RWPE2 (cell line): ENCODE results near the gene NELFB.

Source experiments
- ATAC-seq: fragments of 200-7000 bp; cut with Tn5 transposase; 3 replicates; pipeline ENCODE4 v1.9.1; 2021; ENCODE audit warnings: low read depth
- DNase-seq: peaks from one replicate; pipeline ENCODE4 v3.0.0-alpha.2; 2020; ENCODE audit warnings: low spot score
- H3K27ac ChIP-seq: fragments of 450-650 bp; 2 replicates; pipeline ENCODE4 v1.5.1; 2017; ENCODE audit warnings: mild to moderate bottlenecking; ENCODE audit not compliant: poor library complexity, severe bottlenecking
- H3K27me3 ChIP-seq: fragments of 250-450 bp; sonication (Bioruptor Pico); 2 replicates; pipeline ENCODE4 v1.5.1; 2021; ENCODE audit warnings: mild to moderate bottlenecking, moderate library complexity; ENCODE audit not compliant: insufficient read depth, poor library complexity, severe bottlenecking
- H3K36me3 ChIP-seq: fragments of 250-450 bp; sonication (Bioruptor Pico); 2 replicates; pipeline ENCODE4 v1.5.1; 2020; ENCODE audit warnings: low read depth, mild to moderate bottlenecking, moderate library complexity
- H3K4me1 ChIP-seq: fragments of 250-450 bp; sonication (Bioruptor Pico); 2 replicates; pipeline ENCODE4 v1.5.1; 2021; ENCODE audit warnings: mild to moderate bottlenecking, moderate library complexity; ENCODE audit not compliant: insufficient read depth, poor library complexity, severe bottlenecking
- H3K4me3 ChIP-seq: fragments of 250-450 bp; sonication (Bioruptor Pico); 2 replicates; pipeline ENCODE4 v1.5.1; 2021; ENCODE audit warnings: mild to moderate bottlenecking, moderate library complexity; ENCODE audit not compliant: severe bottlenecking
- H3K9me3 ChIP-seq: fragments of 250-450 bp; sonication (Bioruptor Pico); 2 replicates; pipeline ENCODE4 v1.5.1; 2021; ENCODE audit warnings: mild to moderate bottlenecking, moderate library complexity; ENCODE audit not compliant: severe bottlenecking
- CTCF ChIP-seq: fragments of 450-650 bp; IDR thresholded peaks from one replicate; pipeline ENCODE4 v1.5.1; 2017; ENCODE audit warnings: mild to moderate bottlenecking, moderate library complexity; ENCODE audit not compliant: poor library complexity, severe bottlenecking

Gene NELFB

GRCh38 chr9:137227054-137227852 lies 27.9 kb upstream of the NELFB start, which contains the start of gene RNF224:
Gene RNF224 (plus strand): TSS chr9:137227502. CDS start chr9:137228336, 834 bp downstream.
- Histone ChIP-seq H3K4me1 (peaks cover 32% of the 10 kb centered on the region), H3K36me3 (no peaks in the 10 kb centered on the region), H3K9me3 (no peaks in the 10 kb centered on the region), H3K27ac (peak within 1 kb of the TSS; percentile 92), H3K4me3 (no peak within 1 kb of the TSS), H3K27me3 (no peaks in the 10 kb centered on the region)
- peak; percentile 88 for TF ChIP-seq CTCF
- peak; percentile 50 for ATAC-seq
- DNase-seq = peak; percentile 91

GRCh38 chr9:137227853-137228505 lies 27.1 kb upstream of the NELFB start:
- DNase-seq (no peak), ATAC-seq (no peak)
- Histone ChIP-seq H3K4me3 (no peak overlapping the region), H3K36me3 (no peaks in the 10 kb centered on the region), H3K27me3 (no peaks in the 10 kb centered on the region), H3K9me3 (no peaks in the 10 kb centered on the region), H3K4me1 (peaks cover 32% of the 10 kb centered on the region), H3K27ac (peak overlapping the region; percentile 92)
- TF ChIP-seq CTCF = peak; percentile 46

- H3K9me3 ChIP-seq = no peaks in the 10 kb centered on the region
- DNase-seq (no peak), ATAC-seq (no peak)
- H3K4me1 ChIP-seq = peaks cover 32% of the 10 kb centered on the region
- no peak overlapping the region for H3K27ac ChIP-seq
- TF ChIP-seq CTCF = no peak
- no peaks in the 10 kb centered on the region for H3K27me3 ChIP-seq
- H3K4me3 ChIP-seq = no peak overlapping the region
- no peaks in the 10 kb centered on the region for H3K36me3 ChIP-seq
Observed at GRCh38 chr9:137228506-137228967, 26.6 kb upstream of the NELFB start.

- Histone ChIP-seq H3K9me3 (no peaks in the 10 kb centered on the region), H3K36me3 (no peaks in the 10 kb centered on the region), H3K4me3 (no peak overlapping the region), H3K4me1 (peaks cover 30% of the 10 kb centered on the region), H3K27ac (no peak overlapping the region), H3K27me3 (peaks cover 2% of the 10 kb centered on the region)
- no peak for TF ChIP-seq CTCF
- DNase-seq (no peak), ATAC-seq (no peak)
Observed at GRCh38 chr9:137228968-137229896, 25.9 kb upstream of the NELFB start.
